Breast epithelium (tissue), 4 donors: ENCODE data around the gene DCX. TPM values are rescaled to one million over a fixed set of nuclear protein-coding genes. Genes with fewer than 3 reads are reported as not detected.
"Not testable (repeated sequence)": the region's sequence is repeated elsewhere in the genome, so short reads cannot be mapped to it uniquely, and the experiment has no call there.

Experiments
- DNase-seq, 2 donors: peaks; one replicate each; pipeline ENCODE4 v3.0.0-alpha.2; 2019; ENCODE audit warnings: low spot score in 2 of 2
- H3K27ac ChIP-seq, 2 donors: fragments of 200-600 bp; sonication (generic) in 1 of 2; one replicate each; pipeline ENCODE4 v1.5.1; 2016 to 2019; ENCODE audit warnings: mild to moderate bottlenecking in 1 of 2
- H3K27me3 ChIP-seq, 2 donors: fragments of 200-600 bp; sonication (generic) in 1 of 2; one replicate each; pipeline versions ENCODE4 v1.5.1 to v1.6.0; 2017 to 2019; ENCODE audit warnings: control low read depth in 1 of 2, mild to moderate bottlenecking in 1 of 2
- H3K36me3 ChIP-seq: fragments of 200-600 bp; one replicate; pipeline ENCODE4 v1.5.1; 2019
- H3K4me1 ChIP-seq, 2 donors: fragments of 200-600 bp; sonication (generic); one replicate each; pipeline ENCODE4 v1.5.1; 2016 to 2019; ENCODE audit warnings: control low read depth in 1 of 2
- H3K4me3 ChIP-seq, 3 donors: fragments of 200-600 bp; sonication (generic); 1 replicate in 2 of 3; 2 replicates in 1 of 3; pipeline ENCODE4 v1.5.1; 2016 to 2019; ENCODE audit warnings: mild to moderate bottlenecking in 3 of 3, moderate library complexity in 2 of 3
- H3K9me3 ChIP-seq, 2 donors: fragments of 200-600 bp; sonication (generic) in 1 of 2; one replicate each; pipeline ENCODE4 v1.5.1; 2016 to 2019; ENCODE audit warnings: control low read depth in 1 of 2
- POLR2A ChIP-seq: fragments of 450-650 bp; IDR thresholded peaks from one replicate; pipeline ENCODE4 v1.6.1; 2016; ENCODE audit warnings: antibody characterized with exemption, mild to moderate bottlenecking, moderate library complexity
- POLR2AphosphoS5 ChIP-seq, 3 donors: sonication (generic); formaldehyde crosslinking; IDR thresholded peaks; one replicate each; pipeline ENCODE4 v1.6.1; 2017; ENCODE audit warnings: antibody characterized with exemption in 3 of 3
- intact Hi-C: fragments of 100-400 bp; cut with DNase I; formaldehyde crosslinking; loops from one replicate; pipeline ENCODE4 v1.15.1; 2023; ENCODE audit warnings: low total_unique reads
- total RNA-seq, 3 donors: library from RNA; depleted of rRNA; stranded (reverse); fragments of >200 nt; gene quantifications; one replicate each; pipeline ENCODE4 v1.1.0, GENCODE V29; 2016
- TF ChIP-seq, protein P1 (sequence below), 3 donors: fragments of 450-650 bp; IDR thresholded peaks; one replicate each; pipeline ENCODE4 v1.5.1; 2016 to 2017; ENCODE audit warnings: antibody characterized with exemption in 3 of 3, mild to moderate bottlenecking in 3 of 3, moderate library complexity in 3 of 3

Gene DCX
- total RNA-seq, 3 donors from 2014 or later: 0.33 to 0.44 TPM; not detected in 1

DNA sequence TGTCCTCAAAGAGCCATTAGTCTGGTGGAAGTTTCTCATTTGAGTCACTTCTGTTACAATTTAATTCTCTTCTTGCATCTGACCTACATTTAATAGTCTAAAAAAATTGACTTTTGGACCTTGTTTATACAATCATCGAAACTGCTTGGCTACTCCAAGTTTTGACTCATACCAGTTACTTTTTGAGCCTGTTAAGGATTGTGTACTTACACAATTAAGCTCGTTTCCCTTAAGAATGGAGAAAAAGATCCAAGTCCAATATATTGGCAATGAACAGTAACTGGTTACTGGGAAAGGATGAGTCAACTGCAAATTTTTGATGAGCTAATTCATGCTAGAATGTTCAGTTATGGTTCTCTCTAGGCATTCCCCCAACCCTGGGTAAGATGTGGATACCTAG, 58.2 kb downstream of the DCX start:
- Histone ChIP-seq H3K36me3 (no peaks in the 10 kb centered on the region), H3K4me3 (no peak overlapping the region), H3K27me3 (peaks cover 0 to 59% of the 10 kb centered on the region in 2 donors), H3K4me1 (no peaks in the 10 kb centered on the region), H3K9me3 (no peaks in the 10 kb centered on the region), H3K27ac (peak overlapping the region in 1 of 2 donors; percentile 34)
- no peak for DNase-seq
- TF ChIP-seq POLR2AphosphoS5 (IDR thresholded peaks at IDR 0.05): no peak
- TF ChIP-seq POLR2A: no peak
- TF ChIP-seq, protein P1, sequence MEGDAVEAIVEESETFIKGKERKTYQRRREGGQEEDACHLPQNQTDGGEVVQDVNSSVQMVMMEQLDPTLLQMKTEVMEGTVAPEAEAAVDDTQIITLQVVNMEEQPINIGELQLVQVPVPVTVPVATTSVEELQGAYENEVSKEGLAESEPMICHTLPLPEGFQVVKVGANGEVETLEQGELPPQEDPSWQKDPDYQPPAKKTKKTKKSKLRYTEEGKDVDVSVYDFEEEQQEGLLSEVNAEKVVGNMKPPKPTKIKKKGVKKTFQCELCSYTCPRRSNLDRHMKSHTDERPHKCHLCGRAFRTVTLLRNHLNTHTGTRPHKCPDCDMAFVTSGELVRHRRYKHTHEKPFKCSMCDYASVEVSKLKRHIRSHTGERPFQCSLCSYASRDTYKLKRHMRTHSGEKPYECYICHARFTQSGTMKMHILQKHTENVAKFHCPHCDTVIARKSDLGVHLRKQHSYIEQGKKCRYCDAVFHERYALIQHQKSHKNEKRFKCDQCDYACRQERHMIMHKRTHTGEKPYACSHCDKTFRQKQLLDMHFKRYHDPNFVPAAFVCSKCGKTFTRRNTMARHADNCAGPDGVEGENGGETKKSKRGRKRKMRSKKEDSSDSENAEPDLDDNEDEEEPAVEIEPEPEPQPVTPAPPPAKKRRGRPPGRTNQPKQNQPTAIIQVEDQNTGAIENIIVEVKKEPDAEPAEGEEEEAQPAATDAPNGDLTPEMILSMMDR (IDR thresholded peaks at IDR 0.05): no peak
- intact Hi-C loops: no loop called here

DNA sequence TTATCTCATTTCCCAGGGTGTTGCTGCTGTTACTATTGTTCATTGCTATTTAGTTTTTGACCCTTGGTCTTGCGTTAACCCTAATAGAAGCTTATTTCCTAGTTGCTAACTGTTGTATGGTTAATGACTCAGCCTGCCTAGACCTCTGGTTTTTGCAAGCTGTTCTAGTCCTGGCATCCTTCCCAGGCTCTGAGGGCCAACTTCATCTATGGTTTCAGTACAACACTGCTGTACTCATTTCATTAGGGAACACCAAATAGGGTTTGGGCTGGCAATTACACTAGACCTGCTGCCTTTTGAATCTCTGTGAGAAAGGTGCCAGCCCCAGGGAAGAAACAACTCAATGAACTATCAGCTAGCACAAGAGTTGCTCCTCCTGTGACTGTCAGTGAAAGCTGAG, 59.6 kb downstream of the DCX start:
- Histone ChIP-seq H3K36me3 (no peaks in the 10 kb centered on the region), H3K4me1 (no peaks in the 10 kb centered on the region), H3K27me3 (peaks cover 0 to 55% of the 10 kb centered on the region in 2 donors), H3K4me3 (no peak overlapping the region), H3K9me3 (no peaks in the 10 kb centered on the region), H3K27ac (peak overlapping the region in 1 of 2 donors; percentile 20)
- TF ChIP-seq POLR2A: no peak
- TF ChIP-seq POLR2AphosphoS5 (IDR thresholded peaks at IDR 0.05): no peak
- TF ChIP-seq, protein P1 (IDR thresholded peaks at IDR 0.05): no peak
- intact Hi-C loops: no loop called here
- peak in 1 of 2 donors; percentile 24 for DNase-seq

DNA sequence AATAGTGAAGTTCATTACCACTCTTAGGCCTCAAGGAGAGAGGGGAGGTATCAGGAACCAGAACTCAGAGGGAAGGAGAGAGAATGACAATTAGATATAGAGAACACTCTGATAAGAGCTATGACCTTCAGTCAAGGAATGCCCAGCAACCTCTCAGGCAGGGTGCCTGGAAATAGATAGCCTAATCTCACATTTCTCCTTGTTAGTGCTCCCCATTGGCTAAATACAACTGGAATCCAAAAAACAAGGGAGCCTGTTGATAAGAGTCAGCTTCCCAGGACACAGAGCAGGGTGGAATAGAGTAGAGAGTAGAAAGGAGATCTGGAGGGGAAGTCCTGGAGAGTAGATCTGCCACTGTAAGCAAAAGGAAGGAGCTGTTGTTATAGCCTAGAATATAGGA, 62.1 kb downstream of the DCX start:
- H3K4me1 ChIP-seq: no peaks in the 10 kb centered on the region
- TF ChIP-seq POLR2A (no peak), POLR2AphosphoS5 (IDR thresholded peaks at IDR 0.05) (no peak)
- TF ChIP-seq, protein P1 (IDR thresholded peaks at IDR 0.05): no peak
- peaks cover 0 to 43% of the 10 kb centered on the region in 2 donors for H3K27me3 ChIP-seq
- DNase-seq: no peak
- no peak overlapping the region for H3K4me3 ChIP-seq
- no peak overlapping the region for H3K27ac ChIP-seq
- H3K9me3 ChIP-seq: peaks cover 0 to 12% of the 10 kb centered on the region in 2 donors
- intact Hi-C loops: no loop called here
- no peaks in the 10 kb centered on the region for H3K36me3 ChIP-seq

DNA sequence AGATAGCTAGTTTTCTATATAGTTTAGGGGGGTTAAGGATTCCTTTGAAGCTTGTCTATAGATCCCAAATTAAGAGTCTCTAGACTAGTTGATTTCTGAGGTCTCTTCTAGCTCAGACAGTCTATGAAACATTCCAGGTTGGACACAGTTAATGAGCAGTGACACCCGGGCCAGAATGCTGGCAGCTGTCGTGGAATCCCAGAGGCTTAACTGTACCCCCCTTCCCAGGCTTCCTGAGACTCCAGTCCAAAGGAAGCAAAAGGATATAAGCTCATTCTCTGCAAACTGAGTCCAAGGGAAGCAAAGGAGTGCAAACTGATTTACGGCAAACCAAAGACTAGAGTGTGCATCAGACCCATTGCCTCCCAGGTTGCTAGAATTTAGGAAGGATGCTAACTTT, 62.9 kb downstream of the DCX start:
- intact Hi-C loops: no loop called here
- Histone ChIP-seq H3K9me3 (peaks cover 0 to 12% of the 10 kb centered on the region in 2 donors), H3K4me3 (no peak overlapping the region), H3K36me3 (no peaks in the 10 kb centered on the region), H3K27ac (no peak overlapping the region), H3K4me1 (no peaks in the 10 kb centered on the region), H3K27me3 (peaks cover 0 to 41% of the 10 kb centered on the region in 2 donors)
- no peak for DNase-seq
- TF ChIP-seq, protein P1 (IDR thresholded peaks at IDR 0.05): no peak
- TF ChIP-seq POLR2A (no peak), POLR2AphosphoS5 (IDR thresholded peaks at IDR 0.05) (no peak)

DNA sequence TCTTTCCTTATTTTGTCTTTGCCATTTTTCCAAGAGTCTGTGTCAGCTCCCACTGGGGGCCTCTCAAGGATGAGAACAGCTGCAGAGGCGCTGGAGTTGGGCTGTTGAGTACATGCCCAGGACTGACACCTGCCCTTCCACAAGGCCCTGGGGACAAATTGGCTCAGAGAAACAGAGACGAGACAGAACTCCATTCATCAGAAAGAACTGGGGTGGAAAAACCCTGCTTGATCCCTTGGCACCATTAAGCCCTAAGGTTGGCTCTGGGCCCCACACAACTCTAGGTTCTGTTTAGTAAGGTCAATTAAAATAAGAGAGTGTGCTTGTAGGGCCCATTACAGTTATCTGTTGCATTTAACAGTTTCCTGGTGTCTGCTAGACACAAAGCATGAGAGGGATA, 63.6 kb downstream of the DCX start:
- intact Hi-C loops: no loop called here
- DNase-seq: no peak
- Histone ChIP-seq H3K27ac (no peak overlapping the region), H3K4me1 (no peaks in the 10 kb centered on the region), H3K4me3 (no peak overlapping the region), H3K36me3 (no peaks in the 10 kb centered on the region), H3K9me3 (peaks cover 0 to 12% of the 10 kb centered on the region in 2 donors), H3K27me3 (peaks cover 0 to 34% of the 10 kb centered on the region in 2 donors)
- no peak for TF ChIP-seq POLR2A
- TF ChIP-seq, protein P1 (IDR thresholded peaks at IDR 0.05): no peak
- no peak for TF ChIP-seq POLR2AphosphoS5 (IDR thresholded peaks at IDR 0.05)

DNA sequence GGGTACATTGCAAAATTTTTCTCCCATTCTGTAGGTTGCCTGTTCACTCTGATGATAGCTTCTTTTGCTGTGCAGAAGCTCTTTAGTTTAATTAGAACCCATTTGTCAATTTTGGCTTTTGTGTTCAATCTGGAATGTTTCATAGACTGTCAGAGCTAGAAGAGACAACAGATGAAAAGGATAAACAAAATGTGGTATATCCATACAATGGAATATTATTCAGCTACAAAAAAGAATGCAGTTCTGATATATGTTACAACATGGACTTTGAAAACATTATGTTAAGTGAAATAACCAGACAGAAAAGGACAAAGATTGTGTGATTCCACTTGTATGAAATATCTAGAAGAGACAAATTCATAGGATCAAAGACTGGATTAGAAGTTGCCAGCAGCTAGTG, 65.8 kb downstream of the DCX start:
- H3K36me3 ChIP-seq, H3K27ac ChIP-seq, DNase-seq, H3K4me3 ChIP-seq, intact Hi-C loops, H3K4me1 ChIP-seq: not testable (repeated sequence)
- Histone ChIP-seq H3K9me3 (peaks cover 0 to 12% of the 10 kb centered on the region in 2 donors), H3K27me3 (peaks cover 0 to 23% of the 10 kb centered on the region in 2 donors)
